Stomach (tissue), 4 donors: ENCODE measurements around the gene MPZL1.
A peak's percentile ranks its signal among the peaks of the same experiment; 100 is the strongest.

ENCODE experiments used
- CTCF ChIP-seq, 7 experiments: fragments of 450-650 bp in 4 of 7; fragments of 200-600 bp in 3 of 7; sonication (generic) in 3 of 7; IDR thresholded peaks; one replicate each; pipeline ENCODE4 v1.5.1; 2016 to 2019; ENCODE audit warnings: antibody characterized with exemption in 7 of 7, control low read depth in 2 of 7, mild to moderate bottlenecking in 1 of 7
- POLR2AphosphoS5 ChIP-seq, 3 donors: sonication (generic); formaldehyde crosslinking; IDR thresholded peaks; one replicate each; pipeline ENCODE4 v1.6.1; 2016; ENCODE audit warnings: antibody characterized with exemption in 3 of 3

- TF ChIP-seq CTCF (IDR thresholded peaks at IDR 0.05) (no peak), POLR2AphosphoS5 (IDR thresholded peaks at IDR 0.05) (peak; percentile 4 to 72 (median 62))
Observed at GRCh38 chr1:167819849-167820683, 98.3 kb downstream of the MPZL1 start.
